ENCODE measurements around the gene BHLHA15.

BHLHA15 gene

GRCh38 chr7:98189559-98189958 is 21.7 kb upstream of the BHLHA15 start:
- no peak for DNase-seq

- DNase-seq = no peak
Measured at GRCh38 chr7:98191668-98192431, 19.4 kb upstream of the BHLHA15 start.

- DNase-seq = no peak
Measured at GRCh38 chr7:98192781-98193457, 18.3 kb upstream of the BHLHA15 start.

- no peak for DNase-seq
Measured at GRCh38 chr7:98193474-98194180, 17.6 kb upstream of the BHLHA15 start.

- no peak for DNase-seq
Measured at GRCh38 chr7:98194186-98194585, 17.1 kb upstream of the BHLHA15 start.

GRCh38 chr7:98194672-98195457 is 16.4 kb upstream of the BHLHA15 start:
- DNase-seq = no peak

GRCh38 chr7:98196706-98197605 is 14.3 kb upstream of the BHLHA15 start:
- DNase-seq = no peak

- no peak for DNase-seq
Measured at GRCh38 chr7:98199131-98199530, 12.1 kb upstream of the BHLHA15 start.

GRCh38 chr7:98200364-98200763 is 10.9 kb upstream of the BHLHA15 start:
- DNase-seq = no peak

- DNase-seq = peak; percentile 89
Measured at GRCh38 chr7:98202367-98203195, 8.7 kb upstream of the BHLHA15 start.

- no peak for DNase-seq
Measured at GRCh38 chr7:98203261-98203963, 7.8 kb upstream of the BHLHA15 start.

- DNase-seq = no peak
Measured at GRCh38 chr7:98203964-98204605, 7.2 kb upstream of the BHLHA15 start.

GRCh38 chr7:98204670-98205069 is 6.6 kb upstream of the BHLHA15 start:
- no peak for DNase-seq

GRCh38 chr7:98205162-98205845 is 5.9 kb upstream of the BHLHA15 start:
- DNase-seq = no peak

GRCh38 chr7:98206451-98207330 is 4.5 kb upstream of the BHLHA15 start:
- DNase-seq = no peak

- DNase-seq = no peak
Measured at GRCh38 chr7:98209166-98209920, 1.9 kb upstream of the BHLHA15 start.

GRCh38 chr7:98210513-98211220 is 572 bp upstream of the BHLHA15 start:
- no peak for DNase-seq
